Dendritic cell treated with granulocyte-macrophage colony-stimulating factor and Interleukin-4, amounts not matched to agents 40 ng/mL and 50 ng/mL, for 4 days (primary cell): ENCODE data around the gene PTPN9.
"Not testable (repeated sequence)": the region's sequence is repeated elsewhere in the genome, so short reads cannot be mapped to it uniquely, and the experiment has no call there.

Experiments used
- H3K27ac Mint-ChIP-seq: one replicate; pipeline ENCODE4 v1.8.0; 2022; ENCODE audit warnings: mild to moderate bottlenecking, mixed read lengths
- H3K27me3 Mint-ChIP-seq: one replicate; pipeline ENCODE4 v1.8.0; 2022; ENCODE audit warnings: mild to moderate bottlenecking, mixed read lengths
- H3K36me3 Mint-ChIP-seq: one replicate; pipeline ENCODE4 v1.8.0; 2022; ENCODE audit warnings: low read depth, mixed read lengths
- H3K4me1 Mint-ChIP-seq: one replicate; pipeline ENCODE4 v1.8.0; 2022; ENCODE audit warnings: low read depth, mixed read lengths
- H3K4me3 Mint-ChIP-seq: one replicate; pipeline ENCODE4 v1.8.0; 2022; ENCODE audit warnings: mild to moderate bottlenecking, moderate library complexity, mixed read lengths
- H3K9me3 Mint-ChIP-seq: one replicate; pipeline ENCODE4 v1.8.0; 2022; ENCODE audit warnings: mixed read lengths
- intact Hi-C: fragments of 100-400 bp; cut with micrococcal nuclease; formaldehyde crosslinking; loops from one replicate; pipeline ENCODE4 v1.15.0; 2022

PTPN9 gene

GRCh38 chr15:75570126-75570845 is 8.8 kb downstream of the PTPN9 start:
- Mint-ChIP-seq H3K36me3 (peaks cover 35% of the 10 kb centered on the region), H3K27ac (peak overlapping the region; percentile 37)
- intact Hi-C loops, result no loop called here

GRCh38 chr15:75565062-75565970 is 13.8 kb downstream of the PTPN9 start:
- Mint-ChIP-seq H3K36me3 (peaks cover 27% of the 10 kb centered on the region), H3K4me3 (no peak overlapping the region), H3K27ac (no peak overlapping the region), H3K27me3 (no peaks in the 10 kb centered on the region), H3K9me3 (no peaks in the 10 kb centered on the region), H3K4me1 (peaks cover 13% of the 10 kb centered on the region)
- intact Hi-C loops, result no loop called here

More at GRCh38 chr15:75570126-75570845, 8.8 kb downstream of the PTPN9 start:
- peaks cover 42% of the 10 kb centered on the region for H3K4me1 Mint-ChIP-seq
- no peaks in the 10 kb centered on the region for H3K9me3 Mint-ChIP-seq
- H3K4me3 Mint-ChIP-seq, result no peak overlapping the region
- H3K27me3 Mint-ChIP-seq, result no peaks in the 10 kb centered on the region

DNA sequence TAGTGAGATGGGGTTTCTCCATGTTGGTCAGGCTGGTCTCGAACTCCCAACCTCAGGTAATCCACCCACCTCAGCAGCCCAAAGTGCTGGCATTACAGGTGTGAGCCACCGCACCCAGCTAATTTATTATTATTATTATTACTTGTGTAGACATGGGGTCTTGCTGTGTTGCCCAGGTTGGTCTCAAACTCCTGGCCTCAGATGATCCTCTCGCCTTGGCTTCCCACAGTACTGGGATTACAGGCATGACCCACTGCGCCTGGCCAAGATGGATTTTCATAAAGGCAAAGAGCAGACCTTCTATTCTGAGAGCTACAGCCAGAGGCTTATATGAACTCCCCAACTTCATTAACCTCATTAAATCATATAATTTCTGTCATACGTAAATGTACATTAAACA is 17.2 kb downstream of the PTPN9 start:
- H3K27ac Mint-ChIP-seq, result no peak overlapping the region
- intact Hi-C loops, result no loop called here
- peaks cover 29% of the 10 kb centered on the region for H3K36me3 Mint-ChIP-seq
- no peaks in the 10 kb centered on the region for H3K4me1 Mint-ChIP-seq
- H3K27me3 Mint-ChIP-seq, result no peaks in the 10 kb centered on the region
- no peak overlapping the region for H3K4me3 Mint-ChIP-seq
- no peaks in the 10 kb centered on the region for H3K9me3 Mint-ChIP-seq

GRCh38 chr15:75559360-75559759 is 19.8 kb downstream of the PTPN9 start:
- intact Hi-C loops, H3K27me3 Mint-ChIP-seq, H3K4me3 Mint-ChIP-seq, H3K27ac Mint-ChIP-seq, H3K9me3 Mint-ChIP-seq, H3K4me1 Mint-ChIP-seq: not testable (repeated sequence)
- peaks cover 32% of the 10 kb centered on the region for H3K36me3 Mint-ChIP-seq

- H3K27me3 Mint-ChIP-seq, H3K4me1 Mint-ChIP-seq, H3K4me3 Mint-ChIP-seq, H3K27ac Mint-ChIP-seq, H3K9me3 Mint-ChIP-seq, intact Hi-C loops: not testable (repeated sequence)
- peaks cover 32% of the 10 kb centered on the region for H3K36me3 Mint-ChIP-seq
Measured at GRCh38 chr15:75558955-75559354, 20.2 kb downstream of the PTPN9 start.

DNA sequence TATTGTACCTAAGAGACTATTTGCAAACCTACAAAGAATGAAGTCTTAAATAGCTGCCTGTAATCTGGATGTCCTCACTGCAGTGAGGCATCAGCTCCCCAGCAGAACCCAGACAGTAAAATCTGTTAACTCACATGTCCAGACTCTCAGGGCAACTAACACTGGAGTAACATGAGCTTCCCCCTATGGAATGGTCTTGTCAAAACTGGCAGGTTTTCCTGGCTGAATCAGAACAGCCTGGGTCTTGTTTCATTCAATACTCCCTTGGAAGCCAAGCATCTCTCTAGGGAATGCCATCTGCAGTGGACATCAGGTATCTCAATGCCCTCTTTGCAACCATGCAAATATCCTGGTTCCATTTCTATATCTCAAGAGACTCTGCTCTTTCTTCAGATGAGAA is 24.4 kb downstream of the PTPN9 start:
- intact Hi-C loops, result no loop called here
- no peaks in the 10 kb centered on the region for H3K9me3 Mint-ChIP-seq
- peaks cover 26% of the 10 kb centered on the region for H3K36me3 Mint-ChIP-seq
- H3K4me3 Mint-ChIP-seq, result no peak overlapping the region
- H3K27me3 Mint-ChIP-seq, result no peaks in the 10 kb centered on the region
- no peak overlapping the region for H3K27ac Mint-ChIP-seq
- peaks cover 25% of the 10 kb centered on the region for H3K4me1 Mint-ChIP-seq

- Mint-ChIP-seq H3K4me1 (peaks cover 25% of the 10 kb centered on the region), H3K9me3 (no peaks in the 10 kb centered on the region), H3K36me3 (peaks cover 23% of the 10 kb centered on the region), H3K4me3 (no peak overlapping the region), H3K27me3 (no peaks in the 10 kb centered on the region), H3K27ac (no peak overlapping the region)
- intact Hi-C loops, result no loop called here
Measured at GRCh38 chr15:75553659-75554058, 25.5 kb downstream of the PTPN9 start.

GRCh38 chr15:75551091-75551490 is 28.0 kb downstream of the PTPN9 start:
- H3K27ac Mint-ChIP-seq, result peak overlapping the region; percentile 50
- H3K36me3 Mint-ChIP-seq, result peaks cover 9% of the 10 kb centered on the region
- H3K27me3 Mint-ChIP-seq, result no peaks in the 10 kb centered on the region
- no peak overlapping the region for H3K4me3 Mint-ChIP-seq
- no peaks in the 10 kb centered on the region for H3K9me3 Mint-ChIP-seq
- peaks cover 33% of the 10 kb centered on the region for H3K4me1 Mint-ChIP-seq
- intact Hi-C loops, result no loop called here

GRCh38 chr15:75545064-75545463 is 34.1 kb downstream of the PTPN9 start:
- Mint-ChIP-seq H3K36me3 (peaks cover 31% of the 10 kb centered on the region), H3K4me3 (no peak overlapping the region), H3K27ac (no peak overlapping the region), H3K27me3 (no peaks in the 10 kb centered on the region), H3K9me3 (no peaks in the 10 kb centered on the region), H3K4me1 (peaks cover 36% of the 10 kb centered on the region)
- intact Hi-C loops, result no loop called here

GRCh38 chr15:75544359-75544758 is 34.8 kb downstream of the PTPN9 start:
- Mint-ChIP-seq H3K27ac (no peak overlapping the region), H3K27me3 (no peaks in the 10 kb centered on the region), H3K36me3 (peaks cover 24% of the 10 kb centered on the region), H3K4me1 (peaks cover 33% of the 10 kb centered on the region), H3K4me3 (no peak overlapping the region), H3K9me3 (no peaks in the 10 kb centered on the region)
- intact Hi-C loops, result no loop called here

DNA sequence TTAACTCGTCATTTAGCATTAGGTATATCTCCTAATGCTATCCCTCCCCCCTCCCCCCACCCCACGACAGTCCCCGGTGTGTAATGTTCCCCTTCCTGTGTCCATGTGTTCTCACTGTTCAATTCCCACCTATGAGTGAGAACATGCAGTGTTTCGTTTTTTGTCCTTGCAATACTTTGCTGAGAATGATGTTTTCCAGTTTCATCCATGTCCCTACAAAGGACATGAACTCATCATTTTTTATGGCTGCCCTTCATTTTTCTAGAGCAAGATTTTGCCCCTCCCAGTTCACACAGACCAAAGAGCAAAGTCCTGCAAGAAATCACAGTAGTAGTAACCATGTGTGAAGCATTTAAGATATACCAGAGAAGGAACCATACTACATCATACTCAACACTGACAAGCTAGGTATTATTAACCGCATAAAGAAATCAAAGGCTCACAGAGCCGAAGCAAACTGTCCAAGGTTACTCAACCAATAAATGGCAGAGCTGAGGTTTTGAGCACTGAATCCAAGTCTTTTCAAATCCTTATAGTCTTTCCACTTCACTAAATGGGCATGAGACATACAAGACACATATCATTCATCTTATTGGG is 36.1 kb downstream of the PTPN9 start:
- H3K9me3 Mint-ChIP-seq, H3K4me3 Mint-ChIP-seq, intact Hi-C loops, H3K27ac Mint-ChIP-seq, H3K27me3 Mint-ChIP-seq: not testable (repeated sequence)
- H3K36me3 Mint-ChIP-seq, result peaks cover 28% of the 10 kb centered on the region
- peaks cover 33% of the 10 kb centered on the region for H3K4me1 Mint-ChIP-seq

GRCh38 chr15:75542386-75542797 is 36.7 kb downstream of the PTPN9 start:
- H3K27me3 Mint-ChIP-seq, result no peaks in the 10 kb centered on the region
- H3K4me1 Mint-ChIP-seq, result peaks cover 33% of the 10 kb centered on the region
- intact Hi-C loops, result no loop called here
- peaks cover 28% of the 10 kb centered on the region for H3K36me3 Mint-ChIP-seq
- H3K27ac Mint-ChIP-seq, result no peak overlapping the region
- no peak overlapping the region for H3K4me3 Mint-ChIP-seq
- no peaks in the 10 kb centered on the region for H3K9me3 Mint-ChIP-seq

DNA sequence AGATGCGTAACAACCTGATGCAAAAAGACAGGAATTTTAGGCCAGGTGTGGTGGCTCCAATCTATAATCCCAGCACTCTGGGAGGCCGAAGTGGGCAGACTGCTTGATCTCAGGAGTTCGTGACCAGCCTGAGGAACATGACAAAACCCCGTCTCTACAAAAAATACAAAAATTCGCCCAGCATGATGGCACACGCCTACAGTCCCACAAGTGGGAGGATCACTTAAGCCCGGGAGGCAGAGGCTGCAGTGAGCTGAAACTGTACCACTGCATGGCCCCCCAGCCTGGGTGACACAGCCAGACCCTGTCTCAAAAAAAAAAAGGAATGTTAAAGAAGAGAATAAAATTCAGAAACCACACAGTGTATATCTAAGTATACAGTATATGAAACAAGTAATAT is 40.7 kb downstream of the PTPN9 start:
- no peak overlapping the region for H3K4me3 Mint-ChIP-seq
- peaks cover 7% of the 10 kb centered on the region for H3K4me1 Mint-ChIP-seq
- peaks cover 12% of the 10 kb centered on the region for H3K36me3 Mint-ChIP-seq
- no peaks in the 10 kb centered on the region for H3K27me3 Mint-ChIP-seq
- intact Hi-C loops, result no loop called here
- H3K9me3 Mint-ChIP-seq, result no peaks in the 10 kb centered on the region
- no peak overlapping the region for H3K27ac Mint-ChIP-seq

DNA sequence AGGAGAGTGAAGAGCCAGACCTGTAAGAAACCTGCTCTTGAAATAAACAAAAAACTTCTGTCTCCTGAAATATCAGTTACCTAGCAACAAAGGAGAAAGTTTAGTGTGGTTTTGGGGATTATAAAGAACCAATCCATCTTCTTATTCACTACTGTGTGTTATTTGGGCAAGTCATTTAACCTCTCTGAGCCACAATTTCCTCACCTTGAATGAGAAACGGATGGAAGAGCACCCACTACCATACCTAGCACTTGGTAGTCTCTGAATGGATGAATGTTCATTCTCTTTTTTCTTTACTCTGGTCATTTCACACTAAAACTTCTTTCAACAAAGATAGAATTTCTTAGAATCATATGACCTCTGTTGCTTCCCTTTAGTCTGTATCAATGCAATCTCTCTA is 45.2 kb downstream of the PTPN9 start:
- Mint-ChIP-seq H3K27me3 (no peaks in the 10 kb centered on the region), H3K27ac (no peak overlapping the region), H3K9me3 (no peaks in the 10 kb centered on the region), H3K4me1 (peaks cover 13% of the 10 kb centered on the region), H3K4me3 (no peak overlapping the region), H3K36me3 (peaks cover 14% of the 10 kb centered on the region)
- intact Hi-C loops, result loop anchor here (5.0 kb wide), 1 partner anchor 43 kb away; the partner anchor contains the start of gene PTPN9
